Mucosa of descending colon (tissue), 3 donors: ENCODE measurements around the gene CLGN. TPM values are rescaled to one million over a fixed set of nuclear protein-coding genes. Genes with fewer than 3 reads are reported as not detected.

ENCODE experiments used
- ATAC-seq: fragments of 200-7000 bp; cut with Tn5 transposase; one replicate; pipeline ENCODE4 v1.9.1; 2020; ENCODE audit warnings: mild to moderate bottlenecking, moderate library complexity
- DNase-seq, 3 donors: peaks; one replicate each; pipeline ENCODE4 v3.0.0-alpha.2; 2020
- H3K36me3 ChIP-seq: fragments of 200-600 bp; one replicate; pipeline ENCODE4 v1.8.0; 2021; ENCODE audit warnings: low read depth, mild to moderate bottlenecking
- H3K4me1 ChIP-seq: fragments of 200-600 bp; one replicate; pipeline ENCODE4 v1.8.0; 2021; ENCODE audit warnings: low read depth, mild to moderate bottlenecking
- H3K4me3 ChIP-seq: fragments of 200-600 bp; one replicate; pipeline ENCODE4 v1.8.0; 2021; ENCODE audit warnings: mild to moderate bottlenecking
- H3K9me3 ChIP-seq: fragments of 200-600 bp; one replicate; pipeline ENCODE4 v1.8.0; 2021; ENCODE audit warnings: mild to moderate bottlenecking
- CTCF ChIP-seq: fragments of 200-600 bp; IDR thresholded peaks from one replicate; pipeline ENCODE4 v1.8.0; 2022; ENCODE audit warnings: antibody characterized with exemption, mild to moderate bottlenecking
- intact Hi-C, 2 donors: fragments of 100-400 bp; cut with DNase I in 1 of 2; cut with micrococcal nuclease in 1 of 2; formaldehyde crosslinking; loops; one replicate each; pipeline versions ENCODE4 v1.11.0 to v1.11.1; 2022; cut with DNase I, micrococcal nuclease
- total RNA-seq, 3 donors: library from RNA; stranded (reverse); fragmentation: NEBNext Ultra II Directional in 2 of 3; extraction: Animal tissue kit (Norgen Biotek cat#: 25700) in 2 of 3; gene quantifications; one replicate each; pipeline versions ENCODE4 v1.2.1 to v1.2.4, GENCODE V29; 2021 to 2023
- donor health status: DM: no; HTN: no; CAD: no; lungs with moderate emphysema.
- donor health status: DM: no; HTN: no; CAD: no.
- donor health status: DM: no; HTN: yes; CAD: no.

CLGN gene
- total RNA-seq, 3 donors from 2014 or later: 1.5 to 7.9 (median 1.8) TPM

DNA sequence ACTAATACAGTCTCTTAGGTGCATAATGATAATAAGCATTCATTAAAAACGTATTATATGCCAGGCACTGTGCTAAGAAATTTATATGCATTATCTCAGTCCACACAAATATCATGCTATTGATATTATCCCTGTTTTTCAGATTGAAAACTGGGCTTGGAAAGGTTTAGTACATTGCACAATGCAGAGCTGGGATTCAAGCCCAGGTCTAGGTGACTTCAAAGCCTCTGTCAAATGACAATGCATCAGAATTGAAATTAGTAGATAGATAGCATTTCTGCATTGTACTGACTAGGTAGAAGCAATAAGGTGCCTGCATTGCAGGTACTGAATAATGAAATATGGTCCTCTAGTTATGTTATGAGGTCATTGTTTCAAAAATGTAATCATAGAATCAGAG is 72.2 kb downstream of the CLGN start:
- no peak for TF ChIP-seq CTCF
- no peak overlapping the region for H3K4me3 ChIP-seq
- DNase-seq (no peak), ATAC-seq (no peak)
- no peaks in the 10 kb centered on the region for H3K9me3 ChIP-seq
- H3K4me1 ChIP-seq: peaks cover 6% of the 10 kb centered on the region
- intact Hi-C loops: no loop called here
- no peaks in the 10 kb centered on the region for H3K36me3 ChIP-seq

DNA sequence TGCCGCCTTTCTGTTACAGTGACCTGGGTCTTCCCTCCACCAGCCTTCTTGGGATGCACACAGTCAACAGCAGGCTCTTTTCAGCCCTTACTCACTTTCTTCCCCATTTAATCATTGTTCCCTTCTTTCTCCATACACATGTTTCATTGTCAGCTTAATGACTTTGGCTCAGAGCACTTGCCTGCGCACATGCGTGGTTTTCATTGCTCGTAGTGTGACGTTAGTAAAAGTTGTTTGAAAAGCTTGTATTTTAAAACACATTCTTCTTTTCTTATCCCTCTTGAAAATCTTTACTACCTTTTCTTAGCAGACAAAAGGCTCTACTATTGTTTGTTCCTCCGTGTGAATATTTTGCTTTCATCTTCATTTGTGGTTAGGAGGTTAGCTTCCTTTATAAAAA is 73.7 kb downstream of the CLGN start:
- TF ChIP-seq CTCF: no peak
- H3K9me3 ChIP-seq: no peaks in the 10 kb centered on the region
- ATAC-seq (no peak), DNase-seq (no peak)
- peaks cover 6% of the 10 kb centered on the region for H3K4me1 ChIP-seq
- no peaks in the 10 kb centered on the region for H3K36me3 ChIP-seq
- intact Hi-C loops: no loop called here
- H3K4me3 ChIP-seq: no peak overlapping the region

GRCh38 chr4:140351093-140352075 is 76.1 kb downstream of the CLGN start:
- Histone ChIP-seq H3K36me3 (no peaks in the 10 kb centered on the region), H3K4me3 (no peak overlapping the region), H3K4me1 (no peaks in the 10 kb centered on the region), H3K9me3 (no peaks in the 10 kb centered on the region)
- intact Hi-C loops: no loop called here
- DNase-seq (no peak), ATAC-seq (no peak)
- TF ChIP-seq CTCF: no peak

DNA sequence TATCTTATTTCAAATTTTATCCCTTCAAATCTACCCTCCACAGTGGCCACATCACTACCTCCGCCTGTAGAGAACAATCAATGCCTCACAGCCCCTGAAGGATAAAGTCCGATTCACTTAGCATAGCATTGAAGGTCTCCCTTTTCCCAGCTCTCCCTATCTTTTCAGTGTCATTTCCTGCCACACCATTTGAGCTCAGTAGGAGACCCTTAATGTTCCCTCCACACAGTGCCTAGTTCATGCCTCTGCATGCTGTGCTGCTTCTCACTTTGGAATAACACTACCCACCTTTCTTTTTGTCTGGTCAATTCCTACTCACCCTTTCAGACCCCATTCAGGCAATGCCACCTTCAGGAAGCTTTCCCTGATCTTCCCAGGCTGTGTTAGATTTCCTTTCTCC is 77.6 kb downstream of the CLGN start:
- no peak for TF ChIP-seq CTCF
- intact Hi-C loops: no loop called here
- ATAC-seq (no peak), DNase-seq (no peak)
- H3K36me3 ChIP-seq: no peaks in the 10 kb centered on the region
- no peak overlapping the region for H3K4me3 ChIP-seq
- H3K4me1 ChIP-seq: no peaks in the 10 kb centered on the region
- no peaks in the 10 kb centered on the region for H3K9me3 ChIP-seq

DNA sequence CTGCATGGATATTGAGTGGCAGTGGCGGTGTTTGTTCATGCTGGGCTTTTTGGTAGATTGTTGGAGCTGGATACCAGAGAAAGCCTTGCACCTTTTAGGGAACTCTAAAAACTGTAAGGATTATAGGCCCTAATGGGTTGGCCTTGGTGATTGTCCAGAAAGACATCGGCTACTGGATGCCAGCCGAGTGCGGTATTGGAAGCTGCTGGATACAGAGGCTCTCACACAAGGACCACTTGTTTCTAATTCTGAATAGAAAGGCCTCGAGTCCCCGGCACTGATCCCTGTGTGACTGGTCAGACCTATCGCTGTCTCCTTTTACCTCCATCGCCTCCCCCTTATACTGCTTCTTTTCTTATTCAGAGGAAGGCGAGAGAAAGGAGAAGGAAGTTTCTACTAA is 81.3 kb downstream of the CLGN start:
- Histone ChIP-seq H3K9me3 (no peaks in the 10 kb centered on the region), H3K4me3 (no peak overlapping the region), H3K4me1 (peaks cover 5% of the 10 kb centered on the region), H3K36me3 (no peaks in the 10 kb centered on the region)
- DNase-seq (no peak), ATAC-seq (no peak)
- intact Hi-C loops: no loop called here
- no peak for TF ChIP-seq CTCF
